RWPE2 (cell line): ENCODE measurements around the gene SLC1A2.

Experiments
- ATAC-seq: fragments of 200-7000 bp; cut with Tn5 transposase; 3 replicates; pipeline ENCODE4 v1.9.1; 2021; ENCODE audit warnings: low read depth
- DNase-seq: peaks from one replicate; pipeline ENCODE4 v3.0.0-alpha.2; 2020; ENCODE audit warnings: low spot score
- H3K27ac ChIP-seq: fragments of 450-650 bp; 2 replicates; pipeline ENCODE4 v1.5.1; 2017; ENCODE audit warnings: mild to moderate bottlenecking; ENCODE audit not compliant: poor library complexity, severe bottlenecking
- H3K27me3 ChIP-seq: fragments of 250-450 bp; sonication (Bioruptor Pico); 2 replicates; pipeline ENCODE4 v1.5.1; 2021; ENCODE audit warnings: mild to moderate bottlenecking, moderate library complexity; ENCODE audit not compliant: insufficient read depth, poor library complexity, severe bottlenecking
- H3K36me3 ChIP-seq: fragments of 250-450 bp; sonication (Bioruptor Pico); 2 replicates; pipeline ENCODE4 v1.5.1; 2020; ENCODE audit warnings: low read depth, mild to moderate bottlenecking, moderate library complexity
- H3K4me1 ChIP-seq: fragments of 250-450 bp; sonication (Bioruptor Pico); 2 replicates; pipeline ENCODE4 v1.5.1; 2021; ENCODE audit warnings: mild to moderate bottlenecking, moderate library complexity; ENCODE audit not compliant: insufficient read depth, poor library complexity, severe bottlenecking
- H3K4me3 ChIP-seq: fragments of 250-450 bp; sonication (Bioruptor Pico); 2 replicates; pipeline ENCODE4 v1.5.1; 2021; ENCODE audit warnings: mild to moderate bottlenecking, moderate library complexity; ENCODE audit not compliant: severe bottlenecking
- H3K9me3 ChIP-seq: fragments of 250-450 bp; sonication (Bioruptor Pico); 2 replicates; pipeline ENCODE4 v1.5.1; 2021; ENCODE audit warnings: mild to moderate bottlenecking, moderate library complexity; ENCODE audit not compliant: severe bottlenecking
- CTCF ChIP-seq: fragments of 450-650 bp; IDR thresholded peaks from one replicate; pipeline ENCODE4 v1.5.1; 2017; ENCODE audit warnings: mild to moderate bottlenecking, moderate library complexity; ENCODE audit not compliant: poor library complexity, severe bottlenecking

Gene SLC1A2

GRCh38 chr11:35245056-35245455 lies 174.3 kb downstream of the SLC1A2 start:
- H3K9me3 ChIP-seq = no peaks in the 10 kb centered on the region
- no peak for ATAC-seq
- no peak for TF ChIP-seq CTCF
- no peaks in the 10 kb centered on the region for H3K36me3 ChIP-seq
- no peak overlapping the region for H3K4me3 ChIP-seq
- H3K4me1 ChIP-seq = no peaks in the 10 kb centered on the region
- DNase-seq = no peak
- H3K27ac ChIP-seq = no peak overlapping the region
- H3K27me3 ChIP-seq = no peaks in the 10 kb centered on the region

GRCh38 chr11:35243774-35244173 lies 175.6 kb downstream of the SLC1A2 start:
- Histone ChIP-seq H3K4me1 (no peaks in the 10 kb centered on the region), H3K27me3 (no peaks in the 10 kb centered on the region), H3K4me3 (no peak overlapping the region), H3K27ac (no peak overlapping the region), H3K36me3 (no peaks in the 10 kb centered on the region), H3K9me3 (no peaks in the 10 kb centered on the region)
- TF ChIP-seq CTCF = no peak
- DNase-seq (no peak), ATAC-seq (no peak)

GRCh38 chr11:35242412-35243242 lies 176.7 kb downstream of the SLC1A2 start:
- Histone ChIP-seq H3K36me3 (no peaks in the 10 kb centered on the region), H3K27ac (no peak overlapping the region), H3K27me3 (no peaks in the 10 kb centered on the region), H3K4me1 (no peaks in the 10 kb centered on the region), H3K4me3 (no peak overlapping the region), H3K9me3 (no peaks in the 10 kb centered on the region)
- DNase-seq (no peak), ATAC-seq (no peak)
- TF ChIP-seq CTCF = no peak

GRCh38 chr11:35241531-35241930 lies 177.8 kb downstream of the SLC1A2 start:
- H3K27ac ChIP-seq = no peak overlapping the region
- no peaks in the 10 kb centered on the region for H3K27me3 ChIP-seq
- no peaks in the 10 kb centered on the region for H3K36me3 ChIP-seq
- H3K4me3 ChIP-seq = no peak overlapping the region
- TF ChIP-seq CTCF = no peak
- H3K4me1 ChIP-seq = peaks cover 9% of the 10 kb centered on the region
- DNase-seq (no peak), ATAC-seq (no peak)
- no peaks in the 10 kb centered on the region for H3K9me3 ChIP-seq

GRCh38 chr11:35241083-35241482 lies 178.3 kb downstream of the SLC1A2 start:
- ATAC-seq (no peak), DNase-seq (no peak)
- Histone ChIP-seq H3K27me3 (no peaks in the 10 kb centered on the region), H3K4me1 (peaks cover 14% of the 10 kb centered on the region), H3K27ac (no peak overlapping the region), H3K36me3 (no peaks in the 10 kb centered on the region), H3K4me3 (no peak overlapping the region), H3K9me3 (no peaks in the 10 kb centered on the region)
- TF ChIP-seq CTCF = no peak
